HG03025 (cell line): ENCODE data around the gene C19orf25.

Source experiments
- ATAC-seq: cut with Tn5 transposase; IDR thresholded peaks from one replicate; pipeline ENCODE4 v1.9.1; 2021; ENCODE audit warnings: mild to moderate bottlenecking, moderate library complexity; ENCODE audit not compliant: unreplicated experiment, low FRiP score

C19orf25 gene

DNA sequence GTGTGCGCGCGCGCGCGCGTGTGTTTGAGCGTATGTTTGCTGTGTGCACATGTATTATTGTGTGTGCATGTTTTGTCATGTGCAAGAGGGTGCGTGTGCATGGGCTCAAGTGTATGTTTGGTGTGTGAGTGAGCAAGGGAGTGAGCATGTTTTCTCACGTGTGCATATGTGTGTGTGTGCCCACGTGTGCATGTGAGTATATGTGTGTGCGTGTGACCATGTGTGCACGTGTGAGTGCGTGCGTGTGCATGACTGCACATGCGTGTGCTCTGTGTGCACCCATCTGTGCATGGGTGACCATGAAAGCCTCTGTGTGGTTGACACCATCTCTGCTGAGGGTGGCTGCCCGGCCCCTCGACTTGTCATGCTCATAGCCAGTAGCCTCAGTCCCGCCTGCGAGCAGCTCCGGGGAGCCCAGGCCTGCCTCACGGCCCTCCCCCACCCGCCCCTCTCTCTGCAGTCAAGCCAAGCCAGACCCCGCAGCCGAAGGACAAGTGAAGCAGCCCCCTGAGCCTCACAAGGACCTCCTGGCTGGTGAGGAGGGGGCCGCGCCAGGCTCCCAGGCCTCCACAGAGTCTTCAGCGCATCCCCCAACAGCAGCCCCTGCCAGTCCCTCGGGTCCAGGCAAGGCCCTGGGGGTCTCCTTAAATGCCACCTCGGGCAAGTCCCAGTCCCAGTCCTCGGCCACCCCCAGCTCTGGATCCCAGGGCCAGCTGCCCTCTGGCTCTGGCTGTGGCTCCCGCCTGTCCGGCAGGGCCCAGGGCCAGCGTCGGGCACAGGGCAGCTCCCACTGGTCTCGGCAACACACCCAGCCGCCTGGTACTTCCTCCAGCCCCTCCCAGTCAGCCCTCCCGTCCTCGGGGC, 17.9 kb upstream of the C19orf25 start:
- no peak for ATAC-seq

DNA sequence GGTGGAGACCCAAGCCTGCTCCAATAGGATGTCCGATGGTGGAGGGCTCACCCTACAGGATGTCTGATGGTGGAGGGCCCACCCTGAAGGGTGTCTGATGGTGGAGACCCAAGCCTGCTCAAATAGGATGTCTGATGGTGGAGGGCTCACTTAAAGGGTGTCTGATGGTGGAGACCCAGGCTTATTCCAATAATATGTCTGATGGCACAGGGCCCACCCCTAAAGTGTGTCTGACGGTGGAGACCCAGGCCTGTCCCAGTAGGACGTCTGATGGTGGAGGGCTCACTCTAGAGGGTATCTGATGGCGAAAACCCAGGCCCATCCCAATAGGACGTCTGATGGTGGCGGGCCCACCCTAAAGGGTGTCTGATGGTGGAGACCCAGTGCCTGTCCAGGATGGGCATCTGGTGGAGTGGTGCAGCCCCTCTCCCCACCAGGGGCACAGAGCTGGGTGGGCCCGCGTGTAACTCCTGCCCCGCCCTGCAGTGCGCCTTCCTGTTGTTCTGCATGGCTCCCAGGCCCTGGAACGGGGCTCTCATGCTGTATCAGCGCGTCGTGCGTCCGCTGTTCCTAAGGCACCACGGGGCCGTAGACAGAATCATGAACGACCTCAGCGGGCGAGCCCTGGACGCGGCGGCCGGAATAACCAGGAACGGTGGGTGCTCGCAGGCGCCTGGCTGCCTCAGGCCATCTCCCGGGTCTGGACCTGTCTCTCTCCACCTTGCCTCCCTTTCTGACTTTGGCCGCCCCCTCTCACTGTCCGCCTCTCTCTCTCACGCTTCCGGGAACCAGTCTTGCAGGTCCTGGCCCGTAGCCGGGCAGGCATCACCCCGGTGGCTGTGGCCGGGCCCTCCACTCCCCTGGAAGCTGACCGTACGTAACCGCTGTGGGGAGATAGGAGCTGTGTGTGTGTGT, 17.0 kb upstream of the C19orf25 start:
- ATAC-seq, result no peak

DNA sequence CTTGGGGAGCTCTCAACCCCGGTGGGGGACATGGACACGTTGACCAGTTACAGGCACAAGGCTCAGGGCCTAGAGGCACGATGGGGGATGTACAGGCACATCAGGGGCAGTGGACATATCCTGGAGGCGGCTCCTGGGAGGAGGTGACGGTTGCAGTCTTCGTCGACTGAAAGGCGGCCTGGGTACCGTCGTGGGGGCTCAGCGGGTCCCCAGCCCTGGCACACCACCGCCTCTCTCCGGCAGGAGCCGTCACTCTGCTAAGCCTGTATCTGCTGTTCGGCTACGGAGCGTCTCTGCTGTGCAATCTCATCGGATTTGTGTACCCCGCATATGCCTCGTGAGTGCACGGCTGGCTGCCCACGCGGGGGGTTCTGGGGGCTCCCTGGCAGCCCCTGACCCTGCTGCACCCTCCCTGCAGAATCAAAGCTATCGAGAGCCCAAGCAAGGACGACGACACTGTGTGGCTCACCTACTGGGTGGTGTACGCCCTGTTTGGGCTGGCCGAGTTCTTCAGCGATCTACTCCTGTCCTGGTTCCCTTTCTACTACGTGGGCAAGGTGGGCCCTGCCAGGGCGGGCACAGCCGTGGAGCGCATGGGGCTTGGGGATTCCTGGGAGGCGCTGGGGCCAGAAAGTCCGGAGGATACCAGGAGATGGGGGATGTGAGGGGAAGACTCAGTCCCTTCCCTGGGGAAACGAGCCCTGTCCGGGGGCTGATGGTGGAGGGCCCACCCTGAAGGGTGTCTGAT, 16.2 kb upstream of the C19orf25 start:
- no peak for ATAC-seq

DNA sequence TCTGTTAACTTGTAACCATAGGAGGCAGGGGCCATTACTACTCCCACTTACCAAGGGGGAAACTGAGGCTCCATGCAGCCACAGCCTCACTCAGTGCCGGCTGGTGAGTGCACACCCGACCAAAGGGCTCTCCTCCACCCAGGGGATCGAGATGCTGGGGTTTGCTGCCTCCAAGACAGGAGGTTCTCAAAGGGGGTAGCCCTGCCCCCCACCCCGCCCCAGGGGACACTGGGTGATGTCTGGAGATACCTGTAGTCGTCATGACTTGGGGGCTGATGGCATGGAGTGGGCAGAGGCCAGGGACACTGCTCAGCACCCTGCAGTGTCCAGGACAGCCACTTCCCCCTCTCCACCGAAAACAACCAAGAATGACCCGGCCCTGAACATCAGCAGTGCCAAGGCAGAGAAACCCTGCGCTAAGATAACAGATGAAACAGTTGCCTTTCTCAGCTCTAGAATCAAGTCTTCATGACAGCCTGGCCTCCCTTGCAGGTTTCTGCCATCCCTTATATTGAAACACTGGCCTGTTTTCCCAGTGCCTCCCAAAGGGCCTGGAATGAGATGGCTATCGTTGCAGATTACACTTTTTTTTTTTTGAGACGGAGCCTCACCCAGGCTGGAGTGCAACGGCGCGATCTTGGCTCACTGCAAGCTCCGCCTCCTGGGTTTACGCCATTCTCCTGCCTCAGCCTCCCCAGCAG, 15.2 kb upstream of the C19orf25 start:
- ATAC-seq, result no peak

DNA sequence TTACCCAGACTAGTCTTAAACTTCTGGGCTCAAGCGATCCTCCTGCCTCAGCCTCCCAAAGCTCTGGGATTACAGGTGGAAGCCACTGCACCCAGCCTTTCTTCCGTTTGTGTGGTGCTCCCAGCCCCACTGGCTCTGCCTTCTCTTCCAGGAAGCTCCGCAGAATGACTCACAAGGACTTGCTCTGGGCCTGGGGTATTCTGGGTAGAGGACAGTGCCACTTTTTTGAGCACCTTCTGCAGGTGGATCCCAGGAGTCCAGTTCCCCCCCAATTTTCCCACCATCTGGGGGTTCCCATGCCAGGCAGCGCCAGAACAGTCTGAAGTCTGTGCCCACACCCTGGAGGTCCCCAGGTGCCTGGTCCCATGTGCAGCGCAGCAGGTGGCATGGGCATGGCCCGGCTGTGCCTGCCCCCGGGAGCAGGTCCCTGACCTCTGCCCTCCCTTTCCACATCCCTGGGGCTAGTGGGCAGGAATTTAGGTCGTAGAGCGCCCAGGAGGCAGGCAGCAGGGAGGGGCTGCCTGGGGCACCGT, 13.5 kb upstream of the C19orf25 start:
- ATAC-seq, result no peak

DNA sequence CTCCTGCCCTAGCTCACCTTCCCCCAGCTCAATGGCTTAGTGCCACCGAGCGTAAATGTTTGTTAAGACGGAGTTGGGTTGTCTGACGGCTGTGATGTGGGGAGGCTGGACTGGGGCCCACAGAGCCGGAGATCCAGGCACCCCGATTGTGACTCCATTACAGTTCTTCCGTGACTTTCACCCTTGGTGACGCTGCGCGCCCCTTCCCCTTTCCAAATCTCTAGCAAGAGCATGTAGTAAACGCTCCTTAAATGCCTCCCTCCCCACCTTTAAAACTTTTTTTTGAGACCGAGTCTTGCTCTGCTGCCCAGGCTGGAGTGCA, 12.8 kb upstream of the C19orf25 start:
- ATAC-seq, result no peak

DNA sequence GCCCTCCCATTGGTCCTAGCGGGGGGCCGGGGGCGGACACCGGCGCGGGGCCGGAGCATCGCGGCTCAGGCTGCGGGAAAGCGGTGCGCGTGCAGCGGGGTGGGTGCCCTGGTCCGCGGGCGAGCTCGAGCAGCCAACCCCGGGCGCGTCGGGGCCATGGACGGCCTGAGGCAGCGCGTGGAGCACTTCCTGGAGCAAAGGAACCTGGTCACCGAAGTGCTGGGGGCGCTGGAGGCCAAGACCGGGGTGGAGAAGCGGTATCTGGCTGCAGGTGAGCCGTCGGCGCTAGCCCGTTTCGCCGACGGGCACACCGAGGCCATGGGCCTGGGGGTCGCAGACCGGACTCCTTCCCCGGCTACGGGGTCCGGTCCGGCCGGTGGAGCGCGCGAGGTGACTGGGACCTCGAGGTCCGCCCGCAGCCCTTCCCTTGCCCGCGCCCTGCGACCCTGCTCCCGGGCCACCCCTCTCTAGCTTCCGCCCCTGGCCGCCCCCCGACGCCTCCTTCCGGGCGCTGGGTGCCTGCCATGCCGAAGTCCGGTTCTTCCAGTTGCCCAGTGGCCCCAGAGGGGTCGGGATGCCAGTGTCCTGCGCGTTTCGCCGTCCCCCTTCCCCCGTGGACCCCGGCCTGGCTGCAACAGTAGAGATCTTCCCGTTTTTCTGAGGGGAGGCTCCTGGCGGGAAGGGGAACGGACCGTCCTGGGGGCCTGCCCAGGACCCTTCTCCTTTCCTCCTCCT, 12.3 kb upstream of the C19orf25 start, which contains the start of gene REEP6:
Gene REEP6, plus strand, starts transcription at position 68 of the 735 bp plus-strand sequence. Its CDS starts 89 bp downstream, at position 157.
- ATAC-seq, result no peak

DNA sequence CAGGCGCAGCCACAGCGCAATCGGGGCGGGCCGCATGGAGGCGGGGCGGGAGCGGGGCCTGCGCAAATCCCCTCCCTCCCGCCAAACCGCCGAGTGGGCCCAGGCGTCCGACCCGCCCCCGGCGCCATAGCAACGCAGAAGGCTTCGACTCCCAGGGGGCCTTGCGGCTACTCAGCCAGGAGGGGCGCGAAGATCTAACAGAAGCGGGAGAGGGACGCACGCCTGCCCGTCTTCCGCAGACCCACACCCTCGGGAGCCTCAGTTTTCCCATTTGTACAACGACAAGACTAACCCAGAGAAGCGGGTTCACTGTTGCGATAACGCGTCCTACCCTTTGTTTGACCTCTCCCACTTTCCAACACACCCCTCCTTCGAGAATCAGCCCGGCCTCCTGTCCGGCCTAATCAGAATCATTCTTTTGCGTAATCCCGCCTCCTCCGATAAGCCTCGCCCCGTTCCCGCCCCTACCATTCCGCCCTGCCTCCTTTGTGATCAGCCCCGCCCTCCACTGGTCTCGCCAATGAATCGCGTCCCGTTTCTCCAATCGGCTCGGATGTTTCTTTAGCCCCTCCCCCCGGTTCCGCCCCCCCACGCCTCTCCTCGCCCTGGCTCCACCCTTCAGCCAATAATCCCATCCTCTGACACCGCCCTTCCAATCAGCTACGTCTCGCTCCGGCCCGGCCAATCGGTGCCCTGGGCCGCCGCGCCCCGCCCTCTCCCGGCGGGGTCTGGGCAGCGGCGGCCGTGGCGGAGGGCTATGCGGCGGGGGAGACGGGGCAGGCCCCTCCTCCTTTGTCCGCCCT, 11.5 kb upstream of the C19orf25 start, which contains the start of gene PCSK4:
Gene PCSK4, minus strand, starts transcription at position 40 of the 803 bp plus-strand sequence. Its CDS starts 4 bp downstream, at position 36.
- ATAC-seq, result peak; percentile 70

DNA sequence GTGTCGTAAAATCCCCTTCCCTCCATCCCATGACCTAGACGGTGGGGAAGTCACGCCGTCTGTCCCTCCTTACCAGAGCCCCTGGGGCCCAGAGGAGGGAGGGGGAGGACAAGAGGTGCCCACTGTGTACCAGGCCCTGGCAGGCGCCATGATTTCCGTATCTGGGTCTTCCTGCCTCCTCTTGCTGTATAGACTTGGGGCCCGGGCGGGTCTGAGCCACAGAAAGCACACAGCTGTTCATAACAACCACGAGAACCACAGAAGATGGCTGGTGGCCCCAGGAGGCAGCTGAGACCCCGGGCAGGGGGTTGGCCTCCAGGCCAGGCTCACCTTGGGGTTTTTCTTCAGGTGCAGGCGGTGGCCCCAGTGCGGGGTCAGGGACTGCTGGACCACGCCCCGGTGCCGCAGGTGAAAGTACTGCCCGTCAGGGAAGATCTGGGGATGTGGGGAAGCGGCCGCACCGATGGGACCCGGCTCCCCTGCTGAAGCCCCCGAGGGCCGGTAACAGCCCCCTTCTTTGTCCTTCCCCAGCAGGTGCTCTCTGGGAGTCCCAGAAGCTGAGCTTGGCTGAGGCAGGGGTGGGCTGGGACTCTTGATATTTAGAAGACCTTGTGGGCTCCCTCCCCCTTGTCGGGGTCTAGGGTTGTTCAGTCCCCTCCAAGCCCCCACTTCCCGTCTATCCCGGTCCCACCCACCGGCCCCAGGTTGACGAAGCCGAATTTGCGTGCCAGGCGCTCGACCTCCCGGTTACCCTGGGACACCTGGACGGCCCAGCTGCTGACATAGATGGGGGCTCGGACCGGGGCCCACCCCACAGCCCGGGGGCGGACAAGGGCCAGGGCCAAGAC, 10.7 kb upstream of the C19orf25 start:
- no peak for ATAC-seq

DNA sequence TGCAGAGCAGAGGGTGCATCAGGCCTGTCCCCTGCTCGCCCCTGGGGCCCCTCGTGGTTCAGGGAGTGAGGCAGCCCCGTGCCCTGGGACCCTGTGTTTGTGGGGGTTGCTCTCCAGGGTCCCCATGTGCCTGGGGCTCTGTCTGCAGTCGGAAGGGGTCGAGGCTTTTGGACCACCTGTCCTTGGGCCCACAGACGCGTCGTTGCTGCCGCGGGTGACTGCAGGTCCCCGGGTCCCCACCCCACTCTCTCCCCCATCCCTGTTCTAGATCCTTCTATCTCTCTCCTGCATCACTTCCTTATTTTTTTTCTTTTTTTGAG, 9.2 kb upstream of the C19orf25 start:
- ATAC-seq, result no peak

DNA sequence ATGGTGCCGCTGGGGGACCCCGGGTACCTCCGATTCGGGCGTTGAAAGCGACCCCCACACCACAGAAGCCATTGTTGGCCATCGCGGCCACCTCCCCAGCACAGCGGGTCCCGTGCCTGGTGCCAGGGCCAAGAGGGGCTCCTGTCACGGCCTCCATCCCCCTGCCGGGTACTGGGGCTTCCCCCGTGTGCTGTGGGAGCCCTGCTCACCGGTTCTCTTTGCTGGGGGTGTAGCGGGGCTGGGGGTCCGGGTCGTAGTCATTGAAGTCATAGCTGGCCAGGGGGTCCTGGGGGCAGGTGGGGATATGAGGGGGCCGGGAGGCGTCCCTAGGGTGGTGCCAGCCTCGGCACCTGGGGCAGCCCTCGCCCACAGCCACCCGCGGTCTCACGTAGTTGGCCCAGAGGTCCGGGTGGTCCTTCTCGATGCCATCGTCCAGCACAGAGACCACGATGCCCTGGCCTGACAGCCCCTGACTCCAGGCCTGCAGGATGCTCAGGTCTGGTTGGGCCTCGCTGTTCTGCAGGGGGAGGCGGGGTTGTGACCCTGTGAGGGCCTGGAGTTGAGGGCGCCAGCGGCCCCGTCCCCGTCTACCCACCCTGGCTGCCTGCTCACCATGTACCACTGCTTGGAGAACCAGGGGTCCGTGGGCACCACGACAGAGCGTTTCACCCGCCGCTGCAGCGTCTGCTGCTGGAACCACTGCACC, 8.7 kb upstream of the C19orf25 start:
- ATAC-seq, result no peak

DNA sequence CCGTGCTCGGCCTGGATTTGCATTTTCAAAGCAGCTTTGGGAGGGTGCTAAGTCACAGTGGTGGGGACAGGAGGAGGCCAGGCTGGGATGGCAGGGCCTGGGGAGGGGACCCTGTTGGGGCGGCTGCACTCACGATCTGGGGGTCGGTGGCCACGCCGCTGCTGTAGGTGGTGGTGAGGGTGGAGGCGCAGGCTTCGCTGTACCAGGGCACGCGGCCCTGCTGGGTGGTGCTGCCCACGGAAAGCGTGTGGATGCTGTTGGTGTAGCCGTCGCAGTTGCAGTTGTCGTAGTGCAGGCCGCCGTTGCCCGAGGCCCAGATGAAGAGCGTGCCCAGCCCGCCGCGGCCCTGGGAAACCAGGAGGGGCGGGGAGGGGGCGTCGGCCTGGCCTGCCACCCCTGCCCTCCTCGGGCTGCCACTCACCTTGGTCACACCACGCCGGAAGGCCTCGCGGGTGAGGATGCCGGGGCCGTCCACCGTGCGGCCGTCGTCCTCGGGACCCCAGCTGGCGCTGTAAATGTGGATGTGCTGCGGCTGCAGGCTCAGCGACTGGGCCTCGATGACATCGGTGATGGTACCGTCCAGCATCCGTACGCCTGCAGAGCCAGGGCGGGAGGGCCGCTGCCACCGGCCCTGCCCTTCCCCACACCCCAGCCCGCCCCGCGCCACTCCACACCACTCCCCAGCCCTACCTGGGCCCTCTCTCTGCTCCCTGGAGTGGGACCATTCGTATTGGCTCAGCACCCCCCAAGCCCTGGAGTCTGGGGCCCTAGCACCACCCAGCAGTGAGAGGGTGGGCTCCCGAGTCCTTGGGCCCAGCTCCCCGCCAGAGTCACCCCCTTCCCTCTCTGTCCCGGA, 7.9 kb upstream of the C19orf25 start:
- ATAC-seq, result no peak

DNA sequence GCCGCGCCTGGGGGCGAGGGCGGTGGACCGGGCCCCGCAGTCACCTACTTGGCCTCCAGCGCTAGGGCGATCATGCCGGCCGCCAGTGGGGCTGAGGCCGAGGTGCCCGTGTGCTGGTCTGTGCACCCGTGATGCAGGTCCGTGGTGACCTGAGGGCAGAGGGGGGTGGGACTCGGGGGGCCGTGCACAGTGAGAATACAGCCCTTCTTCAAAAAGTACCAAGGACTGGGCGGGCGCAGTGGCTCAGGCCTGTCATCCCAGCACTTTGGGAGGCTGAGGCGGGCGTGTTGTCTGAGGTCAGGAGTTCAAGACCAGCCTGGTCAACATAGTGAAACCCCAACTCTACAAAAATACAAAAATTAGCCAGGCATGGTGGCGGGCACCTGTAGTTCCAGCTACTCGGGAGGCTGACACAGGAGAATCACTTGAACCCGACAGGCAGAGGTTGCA, 5.0 kb upstream of the C19orf25 start:
- no peak for ATAC-seq

DNA sequence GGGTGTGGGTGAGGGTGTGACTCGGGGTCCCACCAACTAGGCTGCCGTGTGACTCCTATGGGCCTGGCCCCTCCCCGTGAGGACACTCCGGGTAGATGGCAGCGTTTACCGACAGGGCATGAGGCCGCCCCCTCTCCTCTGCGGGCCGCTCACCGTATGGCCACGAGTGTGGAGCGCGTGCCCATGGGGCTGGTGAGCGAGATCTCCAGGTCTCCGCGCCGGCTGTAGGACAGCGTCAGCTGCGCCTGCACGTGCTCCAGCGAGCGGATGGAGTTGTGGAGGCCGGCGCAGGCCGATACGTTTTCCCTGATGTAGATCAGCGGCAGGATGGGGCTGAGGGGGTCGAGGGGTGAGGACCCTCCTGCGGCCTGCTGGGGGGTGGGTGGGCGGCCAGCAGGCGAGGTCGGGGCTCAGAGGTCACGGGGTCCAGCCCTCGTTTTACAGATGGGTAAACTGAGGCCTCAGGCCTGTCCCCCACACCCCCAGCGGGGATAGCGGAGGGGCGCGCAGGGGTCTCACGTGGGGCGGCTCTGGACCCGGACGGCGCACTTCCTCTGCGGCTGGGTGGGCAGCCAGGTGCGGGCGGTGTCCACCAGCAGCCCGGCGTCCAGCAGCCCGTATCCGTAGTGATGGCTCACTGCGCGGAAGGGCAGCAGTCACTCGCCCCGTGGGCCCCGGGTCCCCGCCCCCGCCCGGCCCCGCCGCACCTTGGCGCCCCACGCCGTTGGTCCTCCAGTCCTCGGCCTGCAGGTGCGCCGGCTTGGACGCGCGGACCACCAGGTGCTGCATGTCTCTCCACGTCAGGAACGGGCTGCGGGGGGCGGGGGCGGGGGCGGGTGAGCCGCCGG, 4.3 kb upstream of the C19orf25 start:
- no peak for ATAC-seq
